Endothelial cell of umbilical vein (primary cell): ENCODE measurements around the gene MYBBP1A. TPM values are rescaled to one million over a fixed set of nuclear protein-coding genes. Genes with fewer than 3 reads are reported as not detected.

Experiments used
- BruUV-seq: library from RNA; stranded (reverse); fragments of 400-500 nt; replicated peaks from 2 replicates; lab custom pipeline; 2021; lab: Mats Ljungman, UMichigan
- CTCF ChIA-PET: fragments of 300-600, 350-600 bp; sonication (Branson Sonifier 250); formaldehyde crosslinking; loops from one replicate; lab custom pipeline; 2021; ENCODE audit warnings: antibody characterized with exemption, inconsistent platforms; lab: Charles Lee
- POLR2A ChIA-PET: fragments of 300-600, 350-600 bp; sonication (Branson Sonifier 250); formaldehyde crosslinking; loops from one replicate; lab custom pipeline; 2021; ENCODE audit warnings: antibody characterized with exemption, inconsistent platforms; lab: Charles Lee
- DNase-seq: peaks from one replicate; pipeline ENCODE4 v3.0.0-alpha.2; 2011; ENCODE audit warnings: low read depth, low spot score
- FAIRE-seq: peaks from 2 replicates; lab custom pipeline; 2011; peaks lifted over from hg19 to GRCh38; lab: Jason Lieb, UNC
- H2AFZ ChIP-seq: 2 replicates; pipeline ENCODE4 v1.6.0; 2012; ENCODE audit warnings: low read depth, low read length, control low read depth, inconsistent platforms
- H3K27ac ChIP-seq: 2 replicates; pipeline ENCODE4 v1.5.1; 2011; ENCODE audit warnings: low read depth, mild to moderate bottlenecking, control low read depth, low read length, moderate library complexity; ENCODE audit not compliant: insufficient read depth
- H3K27me3 ChIP-seq, 2 experiments: 2 replicates each; pipeline versions ENCODE4 v1.6.0 to v1.6.1; 2011; ENCODE audit warnings: low read length in 2 of 2, mixed read lengths in 1 of 2; ENCODE audit not compliant: control insufficient read depth in 2 of 2, insufficient read depth in 2 of 2
- H3K36me3 ChIP-seq, 2 experiments: 2 replicates in 1 of 2; 3 replicates in 1 of 2; pipeline ENCODE4 v1.5.1; 2011; ENCODE audit warnings: low read length in 2 of 2, mild to moderate bottlenecking in 1 of 2, moderate library complexity in 1 of 2; ENCODE audit not compliant: control insufficient read depth in 2 of 2, insufficient read depth in 2 of 2; ENCODE audit errors: extremely low read depth in 1 of 2
- H3K4me1 ChIP-seq: 3 replicates; pipeline ENCODE4 v1.5.1; 2011; ENCODE audit warnings: mild to moderate bottlenecking, low read length; ENCODE audit not compliant: control insufficient read depth, insufficient read depth; ENCODE audit errors: extremely low read depth
- H3K4me2 ChIP-seq: 2 replicates; pipeline ENCODE4 v1.6.1; 2011; ENCODE audit warnings: low read length, control low read depth, mixed read lengths; ENCODE audit not compliant: insufficient read depth
- H3K4me3 ChIP-seq, 3 experiments: fragments of 200-600 bp in 1 of 3; sonication (generic), shearing (Covaris generic) in 1 of 3; replicated peaks in 1 of 3; 2 replicates each; pipeline ENCODE4 v1.5.1; 2011 to 2016; ENCODE audit warnings: control low read depth in 3 of 3, low read length in 3 of 3, mild to moderate bottlenecking in 2 of 3, inconsistent platforms in 1 of 3, low read depth in 1 of 3, moderate library complexity in 1 of 3; ENCODE audit not compliant: insufficient read depth in 1 of 3
- H3K79me2 ChIP-seq: 2 replicates; pipeline ENCODE4 v1.6.0; 2012; ENCODE audit warnings: low read length, inconsistent platforms; ENCODE audit not compliant: control insufficient read depth, insufficient read depth
- H3K9ac ChIP-seq: replicated peaks from 2 replicates; pipeline ENCODE3; 2011; ENCODE audit warnings: low read length, control low read depth; ENCODE audit not compliant: insufficient read depth; ENCODE audit errors: extremely low read depth
- H3K9me1 ChIP-seq: replicated peaks from 3 replicates; pipeline ENCODE4 v1.6.0; 2011; ENCODE audit warnings: mild to moderate bottlenecking, low read length; ENCODE audit not compliant: control insufficient read depth, insufficient read depth; ENCODE audit errors: extremely low read depth
- H3K9me3 ChIP-seq: replicated peaks from 2 replicates; pipeline ENCODE4 v1.5.1; 2012; ENCODE audit warnings: low read length, inconsistent platforms; ENCODE audit not compliant: control insufficient read depth, insufficient read depth
- H4K20me1 ChIP-seq: replicated peaks from 2 replicates; pipeline ENCODE3; 2011; ENCODE audit warnings: mild to moderate bottlenecking, low read length; ENCODE audit not compliant: control insufficient read depth, insufficient read depth; ENCODE audit errors: extremely low read depth
- EZH2 ChIP-seq: IDR thresholded peaks from 2 replicates; pipeline ENCODE4 v1.6.1; 2012; ENCODE audit warnings: borderline replicate concordance, low read depth, mild to moderate bottlenecking, moderate library complexity, low read length, inconsistent platforms; ENCODE audit not compliant: severe bottlenecking
- FOS ChIP-seq: IDR thresholded peaks from 2 replicates; pipeline ENCODE4 v1.6.1; 2011; ENCODE audit warnings: mild to moderate bottlenecking, low read length, moderate library complexity, borderline replicate concordance; ENCODE audit not compliant: insufficient read depth
- GATA2 ChIP-seq: IDR thresholded peaks from 2 replicates; pipeline ENCODE4 v1.7.0; 2011; ENCODE audit warnings: low read depth, mild to moderate bottlenecking, moderate library complexity, mixed read lengths, low read length; ENCODE audit not compliant: insufficient read length, insufficient read depth
- JUN ChIP-seq: IDR thresholded peaks from 2 replicates; pipeline ENCODE4 v1.6.1; 2011; ENCODE audit warnings: borderline replicate concordance, low read depth; ENCODE audit not compliant: insufficient read length, insufficient read depth
- MYC ChIP-seq: IDR thresholded peaks from one replicate; pipeline ENCODE4 v1.6.1; 2011; ENCODE audit warnings: mild to moderate bottlenecking, low read depth, low read length
- POLR2A ChIP-seq: IDR thresholded peaks from 2 replicates; pipeline ENCODE4 v1.6.1; 2012; ENCODE audit warnings: low read depth, mild to moderate bottlenecking, control low read depth, low read length
- POLR2AphosphoS5 ChIP-seq: IDR thresholded peaks from 2 replicates; pipeline ENCODE4 v1.6.1; 2012; ENCODE audit warnings: low read depth, mild to moderate bottlenecking, control low read depth, low read length, moderate library complexity; ENCODE audit not compliant: insufficient read depth
- dilution Hi-C: fragments of 300-500 bp; cut with MboI; formaldehyde crosslinking; loops from one replicate; pipeline ENCODE4 v1.15.0; 2019; ENCODE audit warnings: low sequenced_read_pairs; ENCODE audit not compliant: extremely low pct_ligation_motif_present
- intact Hi-C: fragments of 100-400 bp; cut with micrococcal nuclease; formaldehyde crosslinking; loops from one replicate; pipeline ENCODE4 v1.10.0; 2022
- polyA plus RNA-seq, 4 experiments: library from polyadenylated mRNA; depleted of rRNA in 3 of 4; stranded (reverse) in 3 of 4; unstranded in 1 of 4; fragments of >200 nt; gene quantifications; 2 replicates each; pipeline versions ENCODE4 v1.2.1 to v1.2.3, GENCODE V29; 2011 to 2012; ENCODE audit warnings: missing spikeins in 1 of 4
- total RNA-seq: library from RNA; stranded (reverse); gene quantifications from 2 replicates; pipeline ENCODE4 v1.2.3, GENCODE V29; 2021
- TF ChIP-seq, protein P1 (sequence below), 2 donors: IDR thresholded peaks; 1 replicate in 1 of 2; 2 replicates in 1 of 2; pipeline ENCODE4 v1.5.1; 2011; ENCODE audit warnings: low read length in 2 of 2, mild to moderate bottlenecking in 2 of 2, moderate library complexity in 2 of 2, control low read depth in 1 of 2, inconsistent platforms in 1 of 2, low read depth in 1 of 2; ENCODE audit not compliant: insufficient read depth in 1 of 2; ENCODE audit errors: extremely low read depth in 1 of 2
- TF ChIP-seq, protein P2 (sequence below): IDR thresholded peaks from 2 replicates; pipeline ENCODE4 v1.6.1; 2011; ENCODE audit not compliant: insufficient read depth, insufficient read length

MYBBP1A gene
- total and polyA plus RNA-seq, 2 donors (not counting 3 experiments of a cell fraction or from before 2014, with no cell fraction given), result 26.8 to 79.2 TPM

DNA sequence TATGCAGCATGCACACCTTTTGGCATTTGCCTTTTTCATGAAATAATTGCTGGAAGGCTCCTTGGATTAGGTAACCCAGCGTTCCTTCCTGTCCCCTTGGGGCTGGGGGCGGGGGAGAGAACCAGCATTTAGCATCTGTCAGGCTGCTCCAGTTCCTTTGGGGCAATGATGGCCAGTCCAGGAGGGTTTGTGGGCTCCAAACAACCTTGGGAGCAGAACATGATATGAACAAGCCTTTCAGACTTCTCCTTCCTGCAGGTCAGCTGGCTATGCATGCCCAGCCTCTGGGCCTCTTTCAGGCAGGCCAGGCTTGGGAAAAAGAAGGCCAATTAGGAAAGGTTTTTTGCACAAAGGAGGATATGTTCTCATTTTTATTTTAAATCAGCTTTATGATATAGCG is 28.0 kb upstream of the MYBBP1A start:
- TF ChIP-seq MYC, result no peak
- TF ChIP-seq, protein P1, sequence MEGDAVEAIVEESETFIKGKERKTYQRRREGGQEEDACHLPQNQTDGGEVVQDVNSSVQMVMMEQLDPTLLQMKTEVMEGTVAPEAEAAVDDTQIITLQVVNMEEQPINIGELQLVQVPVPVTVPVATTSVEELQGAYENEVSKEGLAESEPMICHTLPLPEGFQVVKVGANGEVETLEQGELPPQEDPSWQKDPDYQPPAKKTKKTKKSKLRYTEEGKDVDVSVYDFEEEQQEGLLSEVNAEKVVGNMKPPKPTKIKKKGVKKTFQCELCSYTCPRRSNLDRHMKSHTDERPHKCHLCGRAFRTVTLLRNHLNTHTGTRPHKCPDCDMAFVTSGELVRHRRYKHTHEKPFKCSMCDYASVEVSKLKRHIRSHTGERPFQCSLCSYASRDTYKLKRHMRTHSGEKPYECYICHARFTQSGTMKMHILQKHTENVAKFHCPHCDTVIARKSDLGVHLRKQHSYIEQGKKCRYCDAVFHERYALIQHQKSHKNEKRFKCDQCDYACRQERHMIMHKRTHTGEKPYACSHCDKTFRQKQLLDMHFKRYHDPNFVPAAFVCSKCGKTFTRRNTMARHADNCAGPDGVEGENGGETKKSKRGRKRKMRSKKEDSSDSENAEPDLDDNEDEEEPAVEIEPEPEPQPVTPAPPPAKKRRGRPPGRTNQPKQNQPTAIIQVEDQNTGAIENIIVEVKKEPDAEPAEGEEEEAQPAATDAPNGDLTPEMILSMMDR (IDR thresholded peaks at IDR 0.05; ENCODE audit: extremely low read depth in 1 of 2, insufficient read depth in 1 of 2, low read depth in 1 of 2, low read length in 2 of 2), result no peak
- no peak for TF ChIP-seq POLR2A
- TF ChIP-seq POLR2AphosphoS5, result no peak
- TF ChIP-seq EZH2, result no peak
- no peak for TF ChIP-seq FOS
- TF ChIP-seq GATA2, result no peak
- no peak for TF ChIP-seq JUN
- TF ChIP-seq, protein P2, sequence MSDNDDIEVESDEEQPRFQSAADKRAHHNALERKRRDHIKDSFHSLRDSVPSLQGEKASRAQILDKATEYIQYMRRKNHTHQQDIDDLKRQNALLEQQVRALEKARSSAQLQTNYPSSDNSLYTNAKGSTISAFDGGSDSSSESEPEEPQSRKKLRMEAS, result no peak
- H3K4me1 ChIP-seq, result no peaks in the 10 kb centered on the region
- no TSS peak for BruUV-seq
- CTCF ChIA-PET, result interaction anchor here (2.2 kb wide), 1 partner anchor 16 kb away, joined by 24 read pairs; no protein-coding TSS in a partner anchor
- FAIRE-seq, result no peak
- POLR2A ChIA-PET, result no interaction called here
- intact Hi-C loops (no loop called here), dilution Hi-C loops (no loop called here)
- H2AFZ ChIP-seq, result no peak overlapping the region
- no peaks in the 10 kb centered on the region for H4K20me1 ChIP-seq
- no peak overlapping the region for H3K27ac ChIP-seq
- no peaks in the 10 kb centered on the region for H3K9me3 ChIP-seq
- H3K36me3 ChIP-seq, result no peaks in the 10 kb centered on the region
- no peaks in the 10 kb centered on the region for H3K9me1 ChIP-seq
- no peak for DNase-seq
- H3K9ac ChIP-seq, result no peak overlapping the region
- H3K79me2 ChIP-seq, result no peaks in the 10 kb centered on the region
- no peak overlapping the region for H3K4me3 ChIP-seq
- no peak overlapping the region for H3K4me2 ChIP-seq
- H3K27me3 ChIP-seq, result peaks cover 29 to 35% of the 10 kb centered on the region in 2 experiments
